Activated CD8-positive, alpha-beta T cell treated with anti-CD3 and anti-CD28 coated beads for 36 hours (primary cell): Measurements from ENCODE around the gene COMMD6. TPM values are rescaled to one million over a fixed set of nuclear protein-coding genes. Genes with fewer than 3 reads are reported as not detected.

ENCODE experiments used
- ATAC-seq: fragments of 200-7000 bp; cut with Tn5 transposase; one replicate; pipeline ENCODE4 v1.10.0; 2021; ENCODE audit warnings: mild to moderate bottlenecking, moderate library complexity
- CTCF ChIA-PET: fragments of 350-600 bp; sonication (Branson Sonifier 250); formaldehyde crosslinking; loops from one replicate; lab custom pipeline; 2021; ENCODE audit warnings: antibody characterized with exemption; lab: Charles Lee
- POLR2A ChIA-PET: fragments of 350-600 bp; sonication (Branson Sonifier 250); formaldehyde crosslinking; loops from one replicate; lab custom pipeline; 2021; ENCODE audit warnings: antibody characterized with exemption; lab: Charles Lee
- DNase-seq: peaks from one replicate; pipeline ENCODE4 v3.0.0-alpha.2; 2020
- H3K27ac Mint-ChIP-seq: one replicate; pipeline ENCODE4 v1.8.0; 2021; ENCODE audit warnings: mild to moderate bottlenecking, mixed read lengths
- H3K27me3 Mint-ChIP-seq: one replicate; pipeline ENCODE4 v1.8.0; 2021; ENCODE audit warnings: mixed read lengths
- H3K36me3 Mint-ChIP-seq: one replicate; pipeline ENCODE4 v1.8.0; 2021; ENCODE audit warnings: low read depth, mixed read lengths
- H3K4me1 Mint-ChIP-seq: one replicate; pipeline ENCODE4 v1.8.0; 2021; ENCODE audit warnings: low read depth, mixed read lengths
- H3K4me3 Mint-ChIP-seq: one replicate; pipeline ENCODE4 v1.8.0; 2021; ENCODE audit warnings: mild to moderate bottlenecking, moderate library complexity, mixed read lengths
- H3K9me3 Mint-ChIP-seq: one replicate; pipeline ENCODE4 v1.8.0; 2021; ENCODE audit warnings: mixed read lengths
- intact Hi-C: fragments of 100-400 bp; cut with micrococcal nuclease; formaldehyde crosslinking; loops from one replicate; pipeline ENCODE4 v1.10.0; 2022
- total RNA-seq, 2 experiments: library from RNA; stranded (reverse); gene quantifications; one replicate each; pipeline ENCODE4 v1.2.3, GENCODE V29; 2021
- TF ChIP-seq, protein P1 (sequence below): fragments of 200-600 bp; IDR thresholded peaks from one replicate; pipeline ENCODE4 v1.8.0; 2022; ENCODE audit warnings: antibody characterized with exemption, mild to moderate bottlenecking

Gene COMMD6
- total RNA-seq, 2 experiments from 2014 or later = 114 to 116 TPM

DNA sequence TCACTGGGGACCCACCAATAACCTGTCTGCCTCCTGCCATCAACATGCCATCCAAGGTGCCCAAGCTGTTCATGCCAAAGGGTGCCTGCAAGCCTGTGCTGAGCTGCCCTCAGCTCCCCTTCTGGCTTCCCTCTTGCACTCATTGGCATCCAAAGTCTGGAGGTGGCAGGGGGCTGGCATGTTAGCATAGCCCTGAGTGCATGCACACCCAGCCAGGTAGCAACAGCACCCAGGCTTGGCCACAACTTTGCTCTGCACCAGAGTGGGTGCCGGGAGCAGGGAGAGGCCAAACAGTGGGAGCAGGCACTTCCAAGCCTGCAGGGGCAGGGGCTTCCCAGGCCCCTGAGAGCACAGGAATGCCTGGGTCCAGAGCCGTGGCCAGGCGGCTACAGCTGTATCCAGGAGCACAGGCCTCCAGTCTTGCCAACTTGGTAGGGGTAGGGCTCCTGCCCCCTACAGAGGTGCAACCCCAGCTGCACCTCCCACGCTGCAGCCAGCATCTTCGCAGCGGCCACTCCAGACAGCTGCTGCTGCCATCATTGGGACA lies 29.6 kb downstream of the COMMD6 start:
- POLR2A ChIA-PET = no interaction called here
- no peak overlapping the region for H3K4me3 Mint-ChIP-seq
- H3K36me3 Mint-ChIP-seq = no peaks in the 10 kb centered on the region
- peaks cover 6% of the 10 kb centered on the region for H3K4me1 Mint-ChIP-seq
- TF ChIP-seq, protein P1, sequence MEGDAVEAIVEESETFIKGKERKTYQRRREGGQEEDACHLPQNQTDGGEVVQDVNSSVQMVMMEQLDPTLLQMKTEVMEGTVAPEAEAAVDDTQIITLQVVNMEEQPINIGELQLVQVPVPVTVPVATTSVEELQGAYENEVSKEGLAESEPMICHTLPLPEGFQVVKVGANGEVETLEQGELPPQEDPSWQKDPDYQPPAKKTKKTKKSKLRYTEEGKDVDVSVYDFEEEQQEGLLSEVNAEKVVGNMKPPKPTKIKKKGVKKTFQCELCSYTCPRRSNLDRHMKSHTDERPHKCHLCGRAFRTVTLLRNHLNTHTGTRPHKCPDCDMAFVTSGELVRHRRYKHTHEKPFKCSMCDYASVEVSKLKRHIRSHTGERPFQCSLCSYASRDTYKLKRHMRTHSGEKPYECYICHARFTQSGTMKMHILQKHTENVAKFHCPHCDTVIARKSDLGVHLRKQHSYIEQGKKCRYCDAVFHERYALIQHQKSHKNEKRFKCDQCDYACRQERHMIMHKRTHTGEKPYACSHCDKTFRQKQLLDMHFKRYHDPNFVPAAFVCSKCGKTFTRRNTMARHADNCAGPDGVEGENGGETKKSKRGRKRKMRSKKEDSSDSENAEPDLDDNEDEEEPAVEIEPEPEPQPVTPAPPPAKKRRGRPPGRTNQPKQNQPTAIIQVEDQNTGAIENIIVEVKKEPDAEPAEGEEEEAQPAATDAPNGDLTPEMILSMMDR = no peak
- intact Hi-C loops = no loop called here
- CTCF ChIA-PET = no interaction called here
- peaks cover 2% of the 10 kb centered on the region for H3K27me3 Mint-ChIP-seq
- no peaks in the 10 kb centered on the region for H3K9me3 Mint-ChIP-seq
- DNase-seq (no peak), ATAC-seq (no peak)
- H3K27ac Mint-ChIP-seq = no peak overlapping the region

DNA sequence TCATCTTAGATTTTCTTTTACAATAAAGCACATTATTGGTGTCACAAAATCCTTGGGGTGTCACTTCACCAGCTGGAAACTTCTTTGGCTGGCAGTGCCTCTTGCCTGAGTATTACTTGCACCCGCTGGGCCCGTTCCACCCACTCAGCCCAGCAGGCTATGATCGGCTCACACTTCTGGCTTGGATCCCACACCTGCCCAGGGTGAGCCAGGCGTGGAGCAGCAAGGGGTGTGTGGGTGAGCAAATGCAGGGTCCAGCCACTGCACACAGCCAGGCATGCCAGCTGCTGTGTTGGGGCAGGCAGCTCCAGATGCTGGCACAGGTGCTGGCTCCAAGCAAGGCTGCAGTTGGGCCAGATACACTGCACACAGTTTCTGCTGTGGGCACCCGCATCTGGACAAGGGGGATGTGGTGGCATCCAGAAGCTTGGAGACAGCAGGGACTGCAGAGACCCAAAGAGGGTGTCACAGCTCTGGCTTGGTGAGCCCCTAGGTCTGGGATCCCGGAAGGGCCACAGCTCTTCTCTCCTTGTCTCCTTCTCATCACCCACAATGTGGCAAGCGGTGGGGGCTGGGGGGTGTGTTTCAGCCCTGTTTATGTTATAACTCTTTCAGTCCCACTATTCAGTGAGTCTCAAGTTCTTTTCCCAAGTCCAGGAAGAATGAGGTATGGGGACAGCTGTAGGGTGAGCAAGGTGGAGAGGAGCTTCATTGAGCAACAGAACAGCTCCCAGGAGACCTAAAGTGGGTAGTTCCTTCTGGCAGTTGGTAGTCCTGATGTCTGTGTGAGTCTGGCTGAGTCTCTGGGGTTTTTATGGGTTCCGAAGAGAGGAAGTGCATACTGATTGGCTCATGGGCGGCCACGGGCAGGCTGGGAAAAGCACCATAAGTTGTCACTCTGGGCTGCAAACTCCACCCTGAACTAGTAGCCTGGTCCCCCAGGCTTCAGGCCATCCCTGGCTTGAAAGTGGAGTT lies 30.3 kb downstream of the COMMD6 start:
- CTCF ChIA-PET = no interaction called here
- peaks cover 5% of the 10 kb centered on the region for H3K4me1 Mint-ChIP-seq
- TF ChIP-seq, protein P1 = no peak
- H3K27me3 Mint-ChIP-seq = no peaks in the 10 kb centered on the region
- no peaks in the 10 kb centered on the region for H3K9me3 Mint-ChIP-seq
- intact Hi-C loops = no loop called here
- no peak for ATAC-seq
- DNase-seq = no peak
- H3K36me3 Mint-ChIP-seq = no peaks in the 10 kb centered on the region
- H3K4me3 Mint-ChIP-seq = no peak overlapping the region
- no peak overlapping the region for H3K27ac Mint-ChIP-seq
- POLR2A ChIA-PET = no interaction called here

- DNase-seq = no peak
- TF ChIP-seq, protein P1 = no peak
- peaks cover 2% of the 10 kb centered on the region for H3K4me1 Mint-ChIP-seq
- no peaks in the 10 kb centered on the region for H3K36me3 Mint-ChIP-seq
- POLR2A ChIA-PET = no interaction called here
- CTCF ChIA-PET = interaction anchor here (0.9 kb wide), 1 partner anchor 10 kb away, joined by 3 read pairs; no protein-coding TSS in a partner anchor
- no peak for ATAC-seq
- intact Hi-C loops = no loop called here
- H3K9me3 Mint-ChIP-seq = no peaks in the 10 kb centered on the region
- no peak overlapping the region for H3K4me3 Mint-ChIP-seq
- H3K27ac Mint-ChIP-seq = no peak overlapping the region
- H3K27me3 Mint-ChIP-seq = no peaks in the 10 kb centered on the region
Measured at GRCh38 chr13:75506018-75506417, 31.6 kb downstream of the COMMD6 start.

DNA sequence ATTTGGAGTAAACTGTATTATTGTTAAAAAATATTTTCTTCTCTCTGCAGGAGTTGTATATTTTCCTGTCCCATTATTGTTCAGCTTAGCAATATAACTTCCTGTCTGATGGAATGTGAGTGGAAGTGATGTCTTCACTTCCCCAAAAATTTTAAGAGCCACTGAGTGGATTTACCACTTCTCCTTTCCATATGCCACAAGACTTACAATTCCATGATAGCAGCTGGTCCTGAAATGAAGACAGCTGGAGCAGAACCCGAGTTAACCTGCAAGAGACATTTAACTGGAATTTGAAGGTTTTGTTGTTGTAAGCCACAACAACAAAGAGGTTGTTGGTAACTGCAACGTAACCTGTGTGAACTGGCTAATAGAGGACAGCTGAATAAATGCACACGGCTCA lies 32.3 kb downstream of the COMMD6 start:
- Mint-ChIP-seq H3K27ac (no peak overlapping the region), H3K9me3 (no peaks in the 10 kb centered on the region), H3K27me3 (no peaks in the 10 kb centered on the region), H3K4me3 (no peak overlapping the region), H3K36me3 (no peaks in the 10 kb centered on the region), H3K4me1 (peaks cover 2% of the 10 kb centered on the region)
- intact Hi-C loops = no loop called here
- DNase-seq = no peak
- ChIA-PET POLR2A (no interaction called here), CTCF (interaction anchor here (0.5 to 0.9 kb wide), 2 partner anchors 10 to 178 kb away, joined by 3 read pairs; no protein-coding TSS in a partner anchor)
- ATAC-seq = no peak
- TF ChIP-seq, protein P1 = no peak

GRCh38 chr13:75495938-75496337 lies 41.7 kb downstream of the COMMD6 start:
- POLR2A ChIA-PET = no interaction called here
- H3K9me3 Mint-ChIP-seq = no peaks in the 10 kb centered on the region
- CTCF ChIA-PET = no interaction called here
- no peak overlapping the region for H3K4me3 Mint-ChIP-seq
- intact Hi-C loops = no loop called here
- no peaks in the 10 kb centered on the region for H3K4me1 Mint-ChIP-seq
- H3K27me3 Mint-ChIP-seq = peaks cover 16% of the 10 kb centered on the region
- no peak for ATAC-seq
- no peak overlapping the region for H3K27ac Mint-ChIP-seq
- TF ChIP-seq, protein P1 = no peak
- DNase-seq = no peak
- no peaks in the 10 kb centered on the region for H3K36me3 Mint-ChIP-seq
